SK-N-SH treated with all-trans-retinoic acid at 6 μM for 48 hours (cell line): ENCODE data around the gene FGF10.

ENCODE experiments used
- ATAC-seq: fragments of 200-7000 bp; cut with Tn5 transposase; 3 replicates; pipeline ENCODE4 v1.9.1; 2020; ENCODE audit warnings: mild to moderate bottlenecking, moderate library complexity
- ARNTL ChIP-seq: fragments of 450-650 bp; formaldehyde crosslinking; IDR thresholded peaks from 2 replicates; pipeline ENCODE4 v1.5.0; 2020; ENCODE audit warnings: low read depth, mild to moderate bottlenecking, moderate library complexity, borderline replicate concordance
- BACH2 ChIP-seq: fragments of 250-450 bp; sonication (Bioruptor Pico); IDR thresholded peaks from 2 replicates; pipeline ENCODE4 v1.9.0; 2021; ENCODE audit warnings: mild to moderate bottlenecking, borderline replicate concordance
- CSDC2 ChIP-seq: fragments of 250-450 bp; sonication (Bioruptor Pico); IDR thresholded peaks from 2 replicates; pipeline ENCODE4 v1.5.0; 2020; ENCODE audit warnings: mild to moderate bottlenecking, moderate library complexity
- ESRRG ChIP-seq: fragments of 250-450 bp; sonication (Bioruptor Pico); IDR thresholded peaks from 2 replicates; pipeline ENCODE4 v1.6.1; 2021; ENCODE audit warnings: mild to moderate bottlenecking
- ISL1 ChIP-seq: fragments of 250-450 bp; sonication (Bioruptor Pico); IDR thresholded peaks from 2 replicates; pipeline ENCODE4 v2.1.2; 2022; ENCODE audit warnings: mild to moderate bottlenecking, moderate library complexity
- POU6F1 ChIP-seq: fragments of 250-450 bp; sonication (Bioruptor Pico); IDR thresholded peaks from 2 replicates; pipeline ENCODE4 v1.8.0; 2021; ENCODE audit warnings: low read depth, mild to moderate bottlenecking, moderate library complexity, borderline replicate concordance
- PPARA ChIP-seq: fragments of 250-450 bp; sonication (Bioruptor Pico); IDR thresholded peaks from 2 replicates; pipeline ENCODE4 v1.5.0; 2020; ENCODE audit warnings: mild to moderate bottlenecking, borderline replicate concordance
- RARB ChIP-seq: fragments of 250-450 bp; sonication (Bioruptor Pico); IDR thresholded peaks from 2 replicates; pipeline ENCODE4 v1.8.0; 2021; ENCODE audit warnings: mild to moderate bottlenecking, moderate library complexity
- SNAI2 ChIP-seq: fragments of 250-450 bp; sonication (Bioruptor Pico); IDR thresholded peaks from 2 replicates; pipeline ENCODE4 v1.5.0; 2020; ENCODE audit warnings: mild to moderate bottlenecking, moderate library complexity
- TCF4 ChIP-seq: fragments of 250-450 bp; sonication (Bioruptor Pico); IDR thresholded peaks from 2 replicates; pipeline ENCODE4 v1.8.0; 2021; ENCODE audit warnings: mild to moderate bottlenecking, moderate library complexity, borderline replicate concordance
- TOX ChIP-seq: fragments of 250-450 bp; sonication (Bioruptor Pico); IDR thresholded peaks from 2 replicates; pipeline ENCODE4 v1.8.0; 2021; ENCODE audit warnings: mild to moderate bottlenecking, moderate library complexity, borderline replicate concordance
- ZC3H10 ChIP-seq: fragments of 250-450 bp; sonication (Bioruptor Pico); IDR thresholded peaks from 2 replicates; pipeline ENCODE4 v1.5.1; 2021; ENCODE audit warnings: mild to moderate bottlenecking, moderate library complexity
- ZFP3 ChIP-seq: fragments of 250-450 bp; sonication (Bioruptor Pico); IDR thresholded peaks from 2 replicates; pipeline ENCODE4 v1.5.0; 2020; ENCODE audit warnings: mild to moderate bottlenecking, moderate library complexity
- ZFP30 ChIP-seq: fragments of 450-650 bp; formaldehyde crosslinking; IDR thresholded peaks from 2 replicates; pipeline ENCODE4 v1.5.0; 2022; ENCODE audit warnings: mild to moderate bottlenecking, moderate library complexity
- ZNF70 ChIP-seq: fragments of 450-650 bp; formaldehyde crosslinking; IDR thresholded peaks from 2 replicates; pipeline ENCODE4 v1.5.0; 2020; ENCODE audit warnings: mild to moderate bottlenecking, moderate library complexity
- ZNF8 ChIP-seq: fragments of 450-650 bp; formaldehyde crosslinking; IDR thresholded peaks from 2 replicates; pipeline ENCODE4 v1.5.0; 2020; ENCODE audit warnings: mild to moderate bottlenecking, moderate library complexity
- TF ChIP-seq, protein P1 (sequence below): fragments of 250-450 bp; sonication (Bioruptor Pico); IDR thresholded peaks from 2 replicates; pipeline ENCODE4 v1.8.0; 2020; ENCODE audit warnings: mild to moderate bottlenecking, moderate library complexity, borderline replicate concordance
- TF ChIP-seq, protein P2 (sequence below): fragments of 250-450 bp; sonication (Bioruptor Pico); IDR thresholded peaks from 2 replicates; pipeline ENCODE4 v1.5.1; 2021; ENCODE audit warnings: mild to moderate bottlenecking, moderate library complexity
- TF ChIP-seq, protein P3 (sequence below): fragments of 250-450 bp; sonication (Bioruptor Pico); IDR thresholded peaks from 2 replicates; pipeline ENCODE4 v1.5.0; 2020; ENCODE audit warnings: mild to moderate bottlenecking, moderate library complexity
- TF ChIP-seq, protein P4 (sequence below): fragments of 250-450 bp; sonication (Bioruptor Pico); IDR thresholded peaks from 2 replicates; pipeline ENCODE4 v1.5.1; 2020; ENCODE audit warnings: low read depth, mild to moderate bottlenecking, moderate library complexity

Gene FGF10

GRCh38 chr5:44312374-44312773, 76.8 kb downstream of the FGF10 start:
- no peak for ATAC-seq
- no peak for TF ChIP-seq ESRRG (CRISPR knock-in tag)
- TF ChIP-seq ARNTL (CRISPR knock-in tag): no peak
- TF ChIP-seq ZFP3: no peak
- no peak for TF ChIP-seq ZFP30 (CRISPR knock-in tag)
- TF ChIP-seq PPARA (CRISPR knock-in tag): no peak
- TF ChIP-seq ISL1 (CRISPR knock-in tag): no peak
- no peak for TF ChIP-seq ZNF70
- TF ChIP-seq, protein P1, sequence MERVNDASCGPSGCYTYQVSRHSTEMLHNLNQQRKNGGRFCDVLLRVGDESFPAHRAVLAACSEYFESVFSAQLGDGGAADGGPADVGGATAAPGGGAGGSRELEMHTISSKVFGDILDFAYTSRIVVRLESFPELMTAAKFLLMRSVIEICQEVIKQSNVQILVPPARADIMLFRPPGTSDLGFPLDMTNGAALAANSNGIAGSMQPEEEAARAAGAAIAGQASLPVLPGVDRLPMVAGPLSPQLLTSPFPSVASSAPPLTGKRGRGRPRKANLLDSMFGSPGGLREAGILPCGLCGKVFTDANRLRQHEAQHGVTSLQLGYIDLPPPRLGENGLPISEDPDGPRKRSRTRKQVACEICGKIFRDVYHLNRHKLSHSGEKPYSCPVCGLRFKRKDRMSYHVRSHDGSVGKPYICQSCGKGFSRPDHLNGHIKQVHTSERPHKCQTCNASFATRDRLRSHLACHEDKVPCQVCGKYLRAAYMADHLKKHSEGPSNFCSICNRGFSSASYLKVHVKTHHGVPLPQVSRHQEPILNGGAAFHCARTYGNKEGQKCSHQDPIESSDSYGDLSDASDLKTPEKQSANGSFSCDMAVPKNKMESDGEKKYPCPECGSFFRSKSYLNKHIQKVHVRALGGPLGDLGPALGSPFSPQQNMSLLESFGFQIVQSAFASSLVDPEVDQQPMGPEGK (CRISPR knock-in tag): no peak
- TF ChIP-seq, protein P2, sequence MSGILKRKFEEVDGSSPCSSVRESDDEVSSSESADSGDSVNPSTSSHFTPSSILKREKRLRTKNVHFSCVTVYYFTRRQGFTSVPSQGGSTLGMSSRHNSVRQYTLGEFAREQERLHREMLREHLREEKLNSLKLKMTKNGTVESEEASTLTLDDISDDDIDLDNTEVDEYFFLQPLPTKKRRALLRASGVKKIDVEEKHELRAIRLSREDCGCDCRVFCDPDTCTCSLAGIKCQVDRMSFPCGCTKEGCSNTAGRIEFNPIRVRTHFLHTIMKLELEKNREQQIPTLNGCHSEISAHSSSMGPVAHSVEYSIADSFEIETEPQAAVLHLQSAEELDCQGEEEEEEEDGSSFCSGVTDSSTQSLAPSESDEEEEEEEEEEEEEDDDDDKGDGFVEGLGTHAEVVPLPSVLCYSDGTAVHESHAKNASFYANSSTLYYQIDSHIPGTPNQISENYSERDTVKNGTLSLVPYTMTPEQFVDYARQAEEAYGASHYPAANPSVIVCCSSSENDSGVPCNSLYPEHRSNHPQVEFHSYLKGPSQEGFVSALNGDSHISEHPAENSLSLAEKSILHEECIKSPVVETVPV (CRISPR knock-in tag): no peak
- TF ChIP-seq CSDC2 (CRISPR knock-in tag): no peak
- TF ChIP-seq POU6F1 (CRISPR knock-in tag): no peak
- TF ChIP-seq SNAI2: no peak
- no peak for TF ChIP-seq ZC3H10
- no peak for TF ChIP-seq TOX (CRISPR knock-in tag)
- TF ChIP-seq BACH2 (CRISPR knock-in tag): no peak
- TF ChIP-seq TCF4 (CRISPR knock-in tag): no peak

GRCh38 chr5:44300551-44300950, 88.7 kb downstream of the FGF10 start:
- no peak for ATAC-seq
- TF ChIP-seq RARB: no peak
- no peak for TF ChIP-seq ZC3H10
- TF ChIP-seq ZNF8: no peak
- TF ChIP-seq ESRRG (CRISPR knock-in tag): no peak
- TF ChIP-seq SNAI2: no peak
- TF ChIP-seq POU6F1 (CRISPR knock-in tag): no peak
- TF ChIP-seq ZNF70: no peak
- no peak for TF ChIP-seq TOX (CRISPR knock-in tag)
- TF ChIP-seq, protein P3, sequence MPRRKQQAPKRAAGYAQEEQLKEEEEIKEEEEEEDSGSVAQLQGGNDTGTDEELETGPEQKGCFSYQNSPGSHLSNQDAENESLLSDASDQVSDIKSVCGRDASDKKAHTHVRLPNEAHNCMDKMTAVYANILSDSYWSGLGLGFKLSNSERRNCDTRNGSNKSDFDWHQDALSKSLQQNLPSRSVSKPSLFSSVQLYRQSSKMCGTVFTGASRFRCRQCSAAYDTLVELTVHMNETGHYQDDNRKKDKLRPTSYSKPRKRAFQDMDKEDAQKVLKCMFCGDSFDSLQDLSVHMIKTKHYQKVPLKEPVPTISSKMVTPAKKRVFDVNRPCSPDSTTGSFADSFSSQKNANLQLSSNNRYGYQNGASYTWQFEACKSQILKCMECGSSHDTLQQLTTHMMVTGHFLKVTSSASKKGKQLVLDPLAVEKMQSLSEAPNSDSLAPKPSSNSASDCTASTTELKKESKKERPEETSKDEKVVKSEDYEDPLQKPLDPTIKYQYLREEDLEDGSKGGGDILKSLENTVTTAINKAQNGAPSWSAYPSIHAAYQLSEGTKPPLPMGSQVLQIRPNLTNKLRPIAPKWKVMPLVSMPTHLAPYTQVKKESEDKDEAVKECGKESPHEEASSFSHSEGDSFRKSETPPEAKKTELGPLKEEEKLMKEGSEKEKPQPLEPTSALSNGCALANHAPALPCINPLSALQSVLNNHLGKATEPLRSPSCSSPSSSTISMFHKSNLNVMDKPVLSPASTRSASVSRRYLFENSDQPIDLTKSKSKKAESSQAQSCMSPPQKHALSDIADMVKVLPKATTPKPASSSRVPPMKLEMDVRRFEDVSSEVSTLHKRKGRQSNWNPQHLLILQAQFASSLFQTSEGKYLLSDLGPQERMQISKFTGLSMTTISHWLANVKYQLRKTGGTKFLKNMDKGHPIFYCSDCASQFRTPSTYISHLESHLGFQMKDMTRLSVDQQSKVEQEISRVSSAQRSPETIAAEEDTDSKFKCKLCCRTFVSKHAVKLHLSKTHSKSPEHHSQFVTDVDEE (CRISPR knock-in tag): no peak
- TF ChIP-seq, protein P4, sequence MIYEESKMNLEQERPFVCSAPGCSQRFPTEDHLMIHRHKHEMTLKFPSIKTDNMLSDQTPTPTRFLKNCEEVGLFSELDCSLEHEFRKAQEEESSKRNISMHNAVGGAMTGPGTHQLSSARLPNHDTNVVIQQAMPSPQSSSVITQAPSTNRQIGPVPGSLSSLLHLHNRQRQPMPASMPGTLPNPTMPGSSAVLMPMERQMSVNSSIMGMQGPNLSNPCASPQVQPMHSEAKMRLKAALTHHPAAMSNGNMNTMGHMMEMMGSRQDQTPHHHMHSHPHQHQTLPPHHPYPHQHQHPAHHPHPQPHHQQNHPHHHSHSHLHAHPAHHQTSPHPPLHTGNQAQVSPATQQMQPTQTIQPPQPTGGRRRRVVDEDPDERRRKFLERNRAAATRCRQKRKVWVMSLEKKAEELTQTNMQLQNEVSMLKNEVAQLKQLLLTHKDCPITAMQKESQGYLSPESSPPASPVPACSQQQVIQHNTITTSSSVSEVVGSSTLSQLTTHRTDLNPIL: no peak

- no peak for ATAC-seq
- no peak for TF ChIP-seq TOX (CRISPR knock-in tag)
- no peak for TF ChIP-seq ZFP3
Observed at GRCh38 chr5:44299394-44299793, 89.8 kb downstream of the FGF10 start.
